ENCODE measurements around the gene PLEKHH1. TPM values are rescaled to one million over a fixed set of nuclear protein-coding genes. Genes with fewer than 3 reads are reported as not detected.

PLEKHH1 gene
- total RNA-seq, 1 donor = 0.45 TPM

GRCh38 chr14:67497216-67497615 lies 35.9 kb upstream of the PLEKHH1 start:
- no peak for TF ChIP-seq CTCF (IDR thresholded peaks at IDR 0.05; ENCODE audit: insufficient read depth, low read length)
- DNase-seq (ENCODE audit: low read depth) = no peak
- H3K4me3 ChIP-seq (ENCODE audit: low read depth, low read length) = no peak overlapping the region

GRCh38 chr14:67497716-67498115 lies 35.4 kb upstream of the PLEKHH1 start:
- H3K4me3 ChIP-seq (ENCODE audit: low read depth, low read length) = no peak overlapping the region
- no peak for TF ChIP-seq CTCF (IDR thresholded peaks at IDR 0.05; ENCODE audit: insufficient read depth, low read length)
- no peak for DNase-seq (ENCODE audit: low read depth)

GRCh38 chr14:67500981-67501380 lies 32.1 kb upstream of the PLEKHH1 start:
- DNase-seq (ENCODE audit: low read depth) = no peak
- H3K4me3 ChIP-seq (ENCODE audit: low read depth, low read length) = no peak overlapping the region
- no peak for TF ChIP-seq CTCF (IDR thresholded peaks at IDR 0.05; ENCODE audit: insufficient read depth, low read length)

- no peak for DNase-seq (ENCODE audit: low read depth)
- no peak for TF ChIP-seq CTCF (IDR thresholded peaks at IDR 0.05; ENCODE audit: insufficient read depth, low read length)
- H3K4me3 ChIP-seq (ENCODE audit: low read depth, low read length) = no peak overlapping the region
These were observed 31.4 kb upstream of the PLEKHH1 start for GRCh38 chr14:67501670-67502069.

- DNase-seq (ENCODE audit: low read depth) = no peak
- TF ChIP-seq CTCF (IDR thresholded peaks at IDR 0.05; ENCODE audit: insufficient read depth, low read length) = no peak
- no peak overlapping the region for H3K4me3 ChIP-seq (ENCODE audit: low read depth, low read length)
These were observed 30.2 kb upstream of the PLEKHH1 start for GRCh38 chr14:67502867-67503266.

GRCh38 chr14:67503331-67503730 lies 29.8 kb upstream of the PLEKHH1 start:
- no peak for TF ChIP-seq CTCF (IDR thresholded peaks at IDR 0.05; ENCODE audit: insufficient read depth, low read length)
- H3K4me3 ChIP-seq (ENCODE audit: low read depth, low read length) = no peak overlapping the region
- no peak for DNase-seq (ENCODE audit: low read depth)

- no peak overlapping the region for H3K4me3 ChIP-seq (ENCODE audit: low read depth, low read length)
- no peak for TF ChIP-seq CTCF (IDR thresholded peaks at IDR 0.05; ENCODE audit: insufficient read depth, low read length)
- DNase-seq (ENCODE audit: low read depth) = no peak
These were observed 27.8 kb upstream of the PLEKHH1 start for GRCh38 chr14:67505254-67505653.
